Kidney epithelial cell (primary cell): ENCODE results near the gene ARHGEF3. TPM values are rescaled to one million over a fixed set of nuclear protein-coding genes. Genes with fewer than 3 reads are reported as not detected.
"Not testable (repeated sequence)": the region's sequence is repeated elsewhere in the genome, so short reads cannot be mapped to it uniquely, and the experiment has no call there.

Source experiments
- DNase-seq: peaks from one replicate; pipeline ENCODE4 v3.0.0-alpha.2; 2010; ENCODE audit warnings: low read depth
- H3K27me3 ChIP-seq: 2 replicates; pipeline ENCODE4 v1.6.0; 2011; ENCODE audit warnings: low read length; ENCODE audit not compliant: control insufficient read depth, insufficient read depth
- H3K36me3 ChIP-seq: 2 replicates; pipeline ENCODE4 v1.5.1; 2011; ENCODE audit warnings: low read length; ENCODE audit not compliant: control insufficient read depth, insufficient read depth
- H3K4me3 ChIP-seq: 2 replicates; pipeline ENCODE4 v1.5.1; 2011; ENCODE audit warnings: low read depth, mild to moderate bottlenecking, control low read depth, low read length
- CTCF ChIP-seq: IDR thresholded peaks from 2 replicates; pipeline ENCODE4 v1.5.1; 2011; ENCODE audit warnings: mild to moderate bottlenecking, moderate library complexity, low read length, control low read depth, inconsistent platforms; ENCODE audit not compliant: insufficient read depth, poor library complexity, severe bottlenecking
- total RNA-seq: library from RNA; depleted of rRNA; stranded (reverse); fragments of >200 nt; gene quantifications from 2 replicates; pipeline ENCODE4 v1.2.3, GENCODE V29; 2015

Gene ARHGEF3
- total RNA-seq, 1 donor from 2014 or later: 12.4 TPM

- Histone ChIP-seq H3K27me3 (no peaks in the 10 kb centered on the region), H3K36me3 (no peaks in the 10 kb centered on the region), H3K4me3 (no peak overlapping the region)
- DNase-seq: no peak
- no peak for TF ChIP-seq CTCF
These were observed 39.7 kb downstream of the ARHGEF3 start for GRCh38 chr3:56761887-56762651.

- H3K27me3 ChIP-seq: no peaks in the 10 kb centered on the region
- TF ChIP-seq CTCF: no peak
- no peak for DNase-seq
- H3K36me3 ChIP-seq: no peaks in the 10 kb centered on the region
- H3K4me3 ChIP-seq: no peak overlapping the region
These were observed 40.7 kb downstream of the ARHGEF3 start for GRCh38 chr3:56761023-56761422.

GRCh38 chr3:56759532-56759931, 42.2 kb downstream of the ARHGEF3 start:
- Histone ChIP-seq H3K36me3 (no peaks in the 10 kb centered on the region), H3K4me3 (no peak overlapping the region), H3K27me3 (no peaks in the 10 kb centered on the region)
- DNase-seq: no peak
- TF ChIP-seq CTCF: no peak

GRCh38 chr3:56758539-56758981, 43.2 kb downstream of the ARHGEF3 start:
- DNase-seq: peak; percentile 87
- H3K4me3 ChIP-seq: no peak overlapping the region

GRCh38 chr3:56758042-56758441, 43.7 kb downstream of the ARHGEF3 start:
- DNase-seq, H3K36me3 ChIP-seq, H3K4me3 ChIP-seq, H3K27me3 ChIP-seq: not testable (repeated sequence)

More at GRCh38 chr3:56758539-56758981, 43.2 kb downstream of the ARHGEF3 start:
- Histone ChIP-seq H3K27me3 (no peaks in the 10 kb centered on the region), H3K36me3 (no peaks in the 10 kb centered on the region)
- TF ChIP-seq CTCF: no peak

GRCh38 chr3:56754741-56755417, 46.9 kb downstream of the ARHGEF3 start:
- no peaks in the 10 kb centered on the region for H3K27me3 ChIP-seq
- DNase-seq: no peak
- no peaks in the 10 kb centered on the region for H3K36me3 ChIP-seq
- TF ChIP-seq CTCF: no peak
- H3K4me3 ChIP-seq: no peak overlapping the region
